ENCODE measurements around the gene NPY2R.

Gene NPY2R, protein sequence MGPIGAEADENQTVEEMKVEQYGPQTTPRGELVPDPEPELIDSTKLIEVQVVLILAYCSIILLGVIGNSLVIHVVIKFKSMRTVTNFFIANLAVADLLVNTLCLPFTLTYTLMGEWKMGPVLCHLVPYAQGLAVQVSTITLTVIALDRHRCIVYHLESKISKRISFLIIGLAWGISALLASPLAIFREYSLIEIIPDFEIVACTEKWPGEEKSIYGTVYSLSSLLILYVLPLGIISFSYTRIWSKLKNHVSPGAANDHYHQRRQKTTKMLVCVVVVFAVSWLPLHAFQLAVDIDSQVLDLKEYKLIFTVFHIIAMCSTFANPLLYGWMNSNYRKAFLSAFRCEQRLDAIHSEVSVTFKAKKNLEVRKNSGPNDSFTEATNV

DNA sequence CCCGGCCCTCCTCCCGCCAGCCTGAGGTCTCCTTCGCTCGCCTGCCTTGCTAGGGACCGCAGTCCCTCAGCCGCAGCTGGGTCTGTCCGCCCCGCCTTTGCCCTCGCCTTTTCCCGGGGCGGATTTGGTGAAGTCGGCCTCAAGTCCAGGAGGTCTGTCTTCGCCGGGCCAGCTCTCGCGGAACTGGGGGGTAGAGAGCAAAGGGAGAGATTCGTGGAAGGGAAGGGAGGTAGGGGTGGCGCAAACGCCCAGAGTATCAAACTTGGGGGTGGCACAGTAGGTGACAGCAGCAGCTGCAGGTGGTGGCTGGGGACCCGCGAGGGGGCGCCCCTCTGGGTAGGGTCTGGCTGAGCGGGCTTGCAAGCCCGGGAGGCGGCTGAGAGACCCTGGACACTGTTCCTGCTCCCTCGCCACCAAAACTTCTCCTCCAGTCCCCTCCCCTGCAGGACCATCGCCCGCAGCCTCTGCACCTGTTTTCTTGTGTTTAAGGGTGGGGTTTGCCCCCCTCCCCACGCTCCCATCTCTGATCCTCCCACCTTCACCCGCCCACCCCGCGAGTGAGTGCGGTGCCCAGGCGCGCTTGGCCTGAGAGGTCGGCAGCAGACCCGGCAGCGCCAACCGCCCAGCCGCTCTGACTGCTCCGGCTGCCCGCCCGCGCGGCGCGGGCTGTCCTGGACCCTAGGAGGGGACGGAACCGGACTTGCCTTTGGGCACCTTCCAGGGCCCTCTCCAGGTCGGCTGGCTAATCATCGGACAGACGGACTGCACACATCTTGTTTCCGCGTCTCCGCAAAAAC lies at the start of gene NPY2R:
NPY2R (plus strand) TSS at position 379 of the 797 bp plus-strand sequence. CDS start 5,304 bp downstream, outside the sequence.
- no peak for DNase-seq

DNA sequence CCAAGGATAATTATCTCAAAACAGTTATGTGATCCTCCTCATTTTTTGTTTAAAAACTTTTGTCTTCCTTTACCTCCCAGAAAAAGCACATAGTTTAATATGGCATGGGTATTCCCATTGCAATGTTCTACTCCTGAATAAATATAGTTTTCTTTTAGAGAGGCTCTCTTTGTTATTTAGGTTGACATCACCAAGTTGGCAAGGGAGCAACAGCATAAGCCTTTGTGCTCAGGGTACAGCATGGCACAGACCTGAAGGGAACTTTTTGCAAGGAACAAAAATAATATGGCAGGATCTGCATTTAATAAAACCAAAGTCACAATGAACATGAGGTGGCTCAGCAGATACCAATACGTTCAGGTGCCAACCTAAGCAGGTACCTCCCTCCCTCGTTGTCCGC lies 47.1 kb upstream of the NPY2R start:
- DNase-seq = no peak

DNA sequence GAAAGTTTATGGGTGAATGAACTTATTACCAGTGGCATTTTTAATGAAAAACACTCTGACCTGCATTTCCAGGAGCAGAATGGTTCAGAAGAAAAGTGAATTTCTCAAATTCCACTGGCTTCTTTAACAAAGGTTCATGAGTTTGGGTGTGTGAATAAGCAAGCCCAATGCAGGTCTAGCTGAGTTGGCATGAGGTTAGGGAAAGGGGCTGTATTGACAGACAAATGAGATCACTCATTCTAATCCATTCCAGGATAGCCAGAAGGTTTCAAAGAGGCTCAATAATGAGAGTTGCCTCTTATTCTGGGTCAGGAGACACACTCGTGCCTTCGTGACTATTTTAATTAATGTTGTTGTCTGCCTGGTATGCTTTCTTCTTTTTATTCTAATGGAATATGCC lies 43.7 kb upstream of the NPY2R start:
- DNase-seq = no peak

DNA sequence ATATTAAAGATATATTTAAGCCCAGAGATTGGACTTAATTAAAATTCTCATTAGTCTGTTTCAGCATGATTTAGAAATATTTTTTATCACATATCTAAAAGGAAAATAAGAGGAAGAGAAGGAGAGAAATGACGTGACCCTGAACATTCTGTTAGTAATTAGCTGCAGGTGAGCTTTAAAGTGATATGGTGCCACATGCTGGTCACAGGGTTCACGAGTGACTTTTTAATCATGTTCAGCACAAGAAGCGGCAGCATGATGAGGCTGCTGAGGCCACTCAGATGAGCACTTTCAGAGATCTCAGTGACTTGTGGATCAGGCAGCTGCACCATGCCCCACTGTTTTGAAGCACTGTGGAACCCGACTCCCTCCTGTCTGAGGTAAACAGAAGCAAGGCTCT lies 37.9 kb upstream of the NPY2R start:
- DNase-seq = no peak

DNA sequence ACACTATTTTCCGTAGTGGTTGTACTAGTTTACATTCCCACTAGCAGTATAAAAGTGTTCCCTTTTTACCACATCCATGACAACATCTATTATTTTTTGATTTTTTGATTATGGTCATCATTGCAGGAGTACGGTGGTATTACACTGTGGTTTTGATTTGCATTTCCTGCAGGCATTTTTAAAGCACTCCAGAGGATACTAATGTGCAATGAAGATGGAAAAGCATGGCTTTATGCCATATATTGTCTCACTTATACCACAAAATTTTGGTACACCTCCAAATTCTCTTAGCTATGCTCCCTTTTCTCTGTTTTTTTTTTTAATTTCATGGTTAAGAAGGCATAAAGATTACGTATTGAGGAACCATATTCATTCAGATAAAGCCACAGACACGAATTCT lies 35.1 kb upstream of the NPY2R start:
- DNase-seq = no peak

DNA sequence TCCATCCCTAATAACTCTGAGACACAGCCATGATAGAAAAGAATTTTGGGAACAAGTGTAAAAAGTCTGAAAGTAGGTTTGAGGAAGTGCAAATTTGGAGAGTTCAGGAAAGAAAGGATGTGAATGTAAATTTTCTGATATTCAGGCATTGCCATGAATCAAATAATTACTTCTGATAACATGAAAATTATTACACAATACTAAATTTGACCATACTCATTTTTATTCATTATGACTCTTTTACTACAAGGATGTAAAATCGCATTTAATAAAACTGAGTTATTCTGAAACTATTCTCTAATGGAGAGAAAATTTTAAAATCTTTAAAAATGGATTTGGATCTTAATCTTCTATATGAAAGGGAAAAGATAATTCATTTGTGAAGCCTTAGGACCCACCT lies 33.8 kb upstream of the NPY2R start:
- no peak for DNase-seq

DNA sequence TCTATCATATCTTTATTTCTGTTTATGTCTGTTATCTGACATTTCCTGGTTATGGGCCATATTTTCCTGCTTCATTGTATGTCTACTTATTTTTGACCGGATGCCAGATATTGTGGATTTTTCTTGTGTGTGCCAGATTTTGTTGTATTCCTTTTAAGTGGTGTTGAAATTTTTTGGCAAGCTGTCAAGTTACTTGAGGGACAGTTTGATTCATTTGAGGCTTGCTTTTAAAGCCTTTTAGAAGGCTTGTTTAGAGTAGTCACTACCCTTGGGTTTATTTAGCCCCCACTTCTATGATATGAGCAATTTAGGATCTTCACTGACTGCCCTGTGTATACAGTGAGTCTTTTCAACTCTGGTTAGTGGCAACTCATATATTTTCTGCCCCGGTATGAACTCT lies 29.2 kb upstream of the NPY2R start:
- DNase-seq = no peak

DNA sequence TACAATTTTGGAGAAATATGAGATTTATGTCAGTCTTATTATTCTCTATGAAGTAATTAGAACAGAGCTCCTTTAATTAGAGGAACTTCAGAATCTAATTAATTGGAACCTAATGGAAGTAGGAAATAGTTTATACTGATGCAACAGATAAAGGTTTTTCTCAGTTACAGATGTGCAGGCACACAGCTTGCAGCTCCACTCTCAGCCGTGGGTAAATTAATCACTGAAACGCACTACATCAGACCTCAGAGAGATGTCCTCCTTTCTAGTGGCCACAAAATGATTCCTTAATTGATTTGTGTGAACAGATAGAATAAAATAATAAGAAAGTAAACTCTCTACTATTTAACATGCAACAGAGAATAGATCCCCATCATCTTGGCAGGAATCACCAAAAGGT lies 21.5 kb upstream of the NPY2R start:
- no peak for DNase-seq

DNA sequence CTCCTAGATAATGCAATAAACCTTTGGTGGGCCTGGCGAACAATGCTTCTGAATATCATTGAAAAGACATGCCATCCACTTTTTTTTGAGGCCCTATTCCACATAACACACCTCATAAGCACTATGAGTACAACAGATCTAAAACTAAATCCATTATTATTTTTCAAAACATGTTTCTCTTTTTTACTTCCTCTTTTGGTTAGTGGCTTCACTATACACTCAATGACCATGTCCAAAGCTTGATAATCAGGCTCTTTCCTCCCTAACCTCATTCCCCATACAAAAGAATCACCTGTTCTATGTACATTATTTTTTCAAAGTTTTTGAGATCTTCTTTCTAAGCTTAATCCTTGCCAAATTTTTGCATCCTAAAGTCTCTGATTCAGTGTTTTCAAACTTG lies 20.4 kb upstream of the NPY2R start:
- no peak for DNase-seq

DNA sequence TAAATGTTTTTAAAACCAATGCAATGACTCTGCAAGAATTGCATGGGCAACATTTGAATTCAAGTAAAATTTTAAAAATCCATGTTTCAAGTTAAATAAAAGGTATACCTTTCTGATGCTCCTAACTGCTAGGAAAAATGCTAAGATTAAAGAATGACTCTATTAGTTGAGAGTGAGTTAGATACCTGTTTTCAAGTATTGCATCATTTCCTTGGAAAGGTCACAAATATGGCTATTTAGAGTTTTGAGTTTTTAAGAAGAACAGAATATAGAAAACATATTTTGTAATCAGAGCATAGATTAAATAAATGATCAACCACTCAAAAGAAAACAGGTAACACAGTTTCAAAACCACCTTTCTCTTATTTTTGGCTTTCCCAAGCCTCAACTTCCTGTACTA lies 18.3 kb upstream of the NPY2R start:
- DNase-seq = no peak

DNA sequence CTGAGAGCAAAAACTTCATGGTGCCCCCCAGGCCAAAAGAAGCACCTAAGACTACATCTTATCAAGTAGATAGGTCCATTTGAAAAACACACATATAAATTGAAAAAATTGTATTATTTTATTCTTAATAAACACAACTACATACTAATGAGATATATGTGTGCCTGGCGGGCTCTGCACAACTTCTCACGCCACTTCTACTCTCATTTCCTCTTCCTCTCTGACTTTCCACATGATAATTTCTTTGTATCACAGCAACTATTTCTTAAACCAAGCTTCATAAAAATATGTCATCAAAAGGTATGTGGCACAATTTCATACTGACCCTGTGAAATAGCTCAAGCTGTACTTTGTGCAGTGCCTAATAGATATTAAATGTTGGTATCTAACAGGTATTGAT lies 10.7 kb upstream of the NPY2R start:
- DNase-seq = no peak

DNA sequence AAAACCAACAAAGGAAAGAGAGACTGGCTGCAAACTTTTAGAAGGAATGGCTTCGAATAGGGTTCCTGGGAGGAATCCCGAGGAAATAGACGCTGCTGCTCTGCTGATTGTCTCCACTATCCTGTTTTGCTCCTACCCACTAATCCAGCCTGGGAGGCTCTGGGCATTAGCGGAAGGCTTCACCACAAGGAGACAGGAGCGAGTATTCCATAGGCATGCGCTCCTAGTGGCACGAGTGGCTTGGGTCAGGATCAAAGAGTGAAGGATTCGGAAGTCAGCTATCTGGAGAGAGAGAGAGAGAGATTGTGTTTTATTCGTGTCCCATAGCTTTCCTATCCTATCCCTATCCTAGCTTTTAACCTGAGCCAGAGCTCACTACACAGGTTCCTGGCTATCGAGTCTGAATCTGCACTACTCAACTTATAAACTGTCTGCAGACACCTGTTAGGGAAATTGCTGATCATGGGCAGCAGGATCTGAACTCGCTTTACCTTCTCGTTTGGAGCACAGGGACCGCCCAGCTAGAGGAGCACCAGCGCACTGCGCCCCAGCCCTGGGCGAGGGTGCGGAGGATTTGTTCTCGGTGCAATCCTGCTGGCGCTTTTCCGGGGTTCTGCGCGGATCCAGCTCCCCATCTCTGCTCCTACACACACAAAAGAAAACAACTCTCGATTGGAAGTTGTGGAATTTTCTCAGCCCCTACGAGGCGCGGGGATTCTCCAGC lies 740 bp upstream of the NPY2R start:
- no peak for DNase-seq

DNA sequence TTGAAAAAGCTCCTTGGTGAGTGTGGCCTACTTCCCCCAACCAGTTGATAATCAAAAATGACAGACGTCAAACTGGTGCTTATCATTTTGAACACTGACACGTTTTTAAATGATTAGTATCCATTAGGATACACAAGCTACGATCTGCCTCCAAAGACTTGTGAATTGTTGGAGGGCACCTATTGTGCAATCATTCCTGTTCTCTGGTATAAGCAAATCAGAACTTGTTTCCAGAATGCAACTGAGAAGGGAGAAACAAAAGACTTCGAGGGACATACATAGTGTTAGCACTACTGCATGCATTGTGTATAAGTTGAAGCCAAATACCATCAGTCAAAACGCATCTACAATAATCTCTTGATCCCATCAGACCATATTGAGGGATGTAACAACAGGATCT lies 11.6 kb downstream of the NPY2R start:
- DNase-seq = no peak

DNA sequence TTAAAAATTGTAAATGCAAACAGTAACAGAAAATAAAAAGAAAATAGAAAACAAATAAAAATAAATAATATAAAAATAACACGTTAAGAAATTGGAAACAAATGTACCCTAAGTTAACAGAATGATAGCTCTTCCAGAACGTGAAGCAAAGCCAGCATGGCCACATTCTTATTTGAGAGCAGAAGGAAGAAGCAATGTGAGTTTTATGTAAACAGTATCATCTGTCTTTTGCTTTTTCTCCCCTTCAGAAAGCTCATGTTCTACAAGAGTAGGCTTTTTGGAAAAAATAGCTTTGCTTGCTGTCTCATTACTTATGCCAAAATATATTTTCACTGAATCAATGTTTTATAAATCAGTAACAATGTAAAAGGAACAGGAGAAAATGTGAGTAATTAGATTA lies 18.7 kb downstream of the NPY2R start:
- DNase-seq = no peak

DNA sequence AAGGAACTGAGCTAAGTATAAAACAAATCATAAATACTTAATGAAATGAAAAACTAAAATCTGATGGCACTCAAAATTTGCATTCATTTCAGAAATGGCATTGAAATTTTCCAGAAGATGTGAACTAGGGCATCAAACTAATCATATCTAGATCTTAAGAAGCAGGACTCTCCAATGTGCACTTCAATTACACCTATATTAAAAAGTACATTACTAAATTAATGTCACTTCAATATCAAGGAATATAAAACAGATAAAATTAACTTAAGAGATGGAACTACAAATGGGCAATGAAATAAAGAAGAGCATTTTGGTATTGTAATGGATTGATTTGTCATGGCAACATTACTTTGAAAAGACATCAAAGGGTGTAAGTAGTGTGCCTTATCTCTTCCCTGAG lies 20.3 kb downstream of the NPY2R start:
- no peak for DNase-seq

DNA sequence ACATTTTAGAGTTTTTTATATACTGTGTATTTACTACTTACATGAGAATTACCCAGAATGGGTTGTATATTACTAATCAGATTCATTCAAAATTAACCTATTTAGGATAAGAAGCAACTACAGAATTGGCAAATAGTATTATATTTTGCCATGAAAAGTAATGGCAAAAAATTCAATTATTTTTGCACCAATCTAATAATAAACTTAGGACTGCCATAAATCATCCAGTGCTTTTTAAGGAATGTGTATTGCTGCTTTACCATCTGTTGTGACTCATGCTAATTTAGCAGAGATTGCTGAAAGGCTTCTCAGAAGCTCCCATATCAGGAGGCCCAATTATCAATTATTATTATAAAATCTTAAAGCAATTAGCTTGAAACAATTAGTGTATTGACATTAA lies 24.0 kb downstream of the NPY2R start:
- no peak for DNase-seq

DNA sequence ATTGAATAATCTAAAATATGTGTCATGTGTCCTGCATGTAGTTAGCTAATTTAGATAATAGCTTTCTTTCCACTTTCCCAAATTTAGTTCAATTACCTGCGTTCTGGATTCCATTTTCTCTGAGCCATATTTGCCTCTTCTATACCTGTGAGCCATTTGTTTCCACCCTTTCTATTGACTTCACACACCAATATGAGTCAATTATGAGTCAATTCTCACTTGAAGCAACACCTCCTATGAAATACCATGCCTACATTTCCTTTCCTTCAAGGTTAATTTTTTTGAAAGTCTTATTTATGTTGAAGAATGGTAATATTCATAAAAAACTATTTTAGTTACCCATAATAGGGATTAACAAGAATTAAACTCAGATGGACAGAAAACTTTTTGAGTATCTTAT lies 25.8 kb downstream of the NPY2R start:
- no peak for DNase-seq

DNA sequence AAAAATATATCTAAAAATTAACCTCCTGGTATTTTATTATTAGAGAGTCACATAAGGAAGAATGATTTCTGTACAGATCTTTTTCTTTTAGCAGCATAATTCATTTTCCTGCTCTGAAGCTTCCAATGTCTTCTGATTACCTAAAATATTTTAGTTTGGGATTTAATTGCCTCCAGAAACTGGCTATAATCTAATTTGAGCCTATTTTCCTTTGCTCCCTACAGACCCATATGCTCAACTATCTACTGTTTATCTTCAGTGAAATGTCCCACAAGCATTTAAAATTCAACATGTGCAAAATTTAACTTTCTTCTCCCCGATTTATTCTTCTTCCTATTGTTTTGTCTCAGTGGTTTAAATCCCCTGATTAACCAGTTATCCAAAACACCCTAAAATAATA lies 29.1 kb downstream of the NPY2R start:
- DNase-seq = no peak

DNA sequence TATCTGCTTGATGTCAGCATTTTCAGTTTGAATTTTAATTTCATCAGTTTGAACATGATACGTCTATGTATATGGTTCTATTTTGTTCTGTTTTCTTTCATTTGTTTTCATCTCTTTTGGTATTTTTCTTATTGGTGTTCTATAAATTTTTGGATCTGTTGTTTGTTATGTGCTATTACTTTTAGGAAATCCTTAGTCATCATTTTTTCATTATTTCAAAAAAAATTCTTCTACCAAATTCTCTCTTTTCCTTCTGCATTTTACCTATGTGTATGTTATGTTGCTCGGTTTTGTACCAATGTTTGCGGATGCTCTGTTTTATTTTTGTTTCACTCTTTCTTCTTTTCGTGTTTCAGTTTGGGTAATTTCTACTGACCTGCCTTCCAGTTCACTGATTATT lies 32.8 kb downstream of the NPY2R start:
- DNase-seq = no peak

DNA sequence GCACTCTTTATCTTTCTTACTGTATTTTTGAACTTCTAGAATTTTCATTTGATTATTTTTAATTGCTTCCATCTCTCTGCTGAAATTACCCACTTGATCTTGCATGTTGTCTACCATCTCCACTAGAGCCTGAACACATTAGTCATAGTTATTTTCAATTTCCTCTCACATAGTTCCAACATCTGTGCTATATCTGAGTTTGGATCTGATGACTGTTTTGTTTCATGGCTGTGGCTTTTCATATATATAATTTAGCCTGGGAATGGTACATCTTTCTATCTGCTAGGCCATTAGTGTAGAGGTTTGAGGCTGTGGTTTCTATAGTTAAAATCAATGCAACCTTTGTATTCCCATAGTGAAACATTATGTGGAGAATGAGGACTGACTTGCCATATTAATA lies 33.2 kb downstream of the NPY2R start:
- DNase-seq = no peak

DNA sequence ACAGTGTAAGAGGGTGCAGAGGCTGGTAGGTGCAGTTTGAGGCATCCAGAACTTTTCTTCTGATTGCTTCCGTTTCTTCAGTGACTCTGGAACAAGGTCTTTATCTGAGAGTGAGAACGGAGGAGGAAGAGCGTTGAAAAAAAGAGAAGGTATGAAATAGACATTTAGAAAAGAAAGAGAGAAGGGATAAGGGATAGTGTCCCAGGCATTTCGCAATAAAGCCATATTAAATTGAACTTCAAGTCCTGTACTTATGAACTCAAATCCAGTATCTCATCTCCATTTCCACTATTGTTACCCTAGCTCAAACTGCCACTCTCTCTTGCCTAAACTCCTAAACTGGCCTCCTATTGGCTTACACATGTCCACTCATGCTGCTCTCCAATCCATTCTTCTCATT lies 36.7 kb downstream of the NPY2R start:
- no peak for DNase-seq

DNA sequence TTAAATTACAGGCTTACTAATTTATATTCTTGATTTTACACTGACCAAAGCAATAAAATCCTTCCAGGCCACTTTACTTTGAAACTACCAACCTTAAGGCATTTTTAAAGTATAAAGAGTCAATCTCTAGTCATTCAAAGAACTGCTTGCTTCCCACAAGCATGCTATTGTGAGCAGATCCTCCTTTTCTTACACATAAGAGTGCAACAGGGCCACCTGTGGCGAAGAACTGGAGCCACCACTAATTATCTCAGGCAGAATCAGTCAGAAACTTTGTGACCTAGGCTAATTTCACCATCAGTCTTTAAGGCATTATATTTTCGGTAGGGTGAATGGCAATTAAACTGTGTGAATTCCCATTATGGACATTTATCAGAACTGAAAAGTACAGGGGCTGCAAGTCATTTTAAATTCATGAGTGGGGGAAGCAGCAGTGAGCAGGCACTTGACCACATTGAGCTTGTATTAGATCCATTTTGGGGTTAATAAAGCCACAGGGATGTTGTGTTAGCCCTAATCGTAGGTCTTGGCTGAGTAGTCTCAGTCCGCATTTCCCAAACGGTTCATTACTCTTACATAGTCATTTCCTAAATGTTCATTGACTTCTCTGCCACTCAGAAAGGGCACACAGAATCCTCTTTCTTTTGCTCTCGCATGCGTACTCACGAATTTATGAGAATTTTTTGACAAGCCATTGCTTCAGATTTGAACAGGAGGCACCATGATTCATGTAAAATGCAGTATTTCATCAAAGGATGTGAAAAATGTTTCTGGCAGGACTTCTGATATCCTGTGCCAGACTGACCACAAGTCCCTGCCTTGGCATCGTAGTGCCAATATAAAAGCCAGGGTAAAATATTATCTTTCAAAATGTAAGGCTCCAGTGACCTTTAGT lies 39.8 kb downstream of the NPY2R start:
- DNase-seq = no peak
